GM20000 (cell line): Measurements from ENCODE around the gene SOX18.

ENCODE experiments used
- DNase-seq: peaks from one replicate; pipeline ENCODE4 v3.0.0; 2012; ENCODE audit warnings: low spot score
- TF ChIP-seq, protein P1 (sequence below): IDR thresholded peaks from 2 replicates; pipeline ENCODE4 v1.5.1; 2012; ENCODE audit warnings: mild to moderate bottlenecking, control low read depth; ENCODE audit errors: extremely low read depth, missing control alignments

SOX18 gene

GRCh38 chr20:64069614-64070243, 20.3 kb upstream of the SOX18 start:
- TF ChIP-seq, protein P1, sequence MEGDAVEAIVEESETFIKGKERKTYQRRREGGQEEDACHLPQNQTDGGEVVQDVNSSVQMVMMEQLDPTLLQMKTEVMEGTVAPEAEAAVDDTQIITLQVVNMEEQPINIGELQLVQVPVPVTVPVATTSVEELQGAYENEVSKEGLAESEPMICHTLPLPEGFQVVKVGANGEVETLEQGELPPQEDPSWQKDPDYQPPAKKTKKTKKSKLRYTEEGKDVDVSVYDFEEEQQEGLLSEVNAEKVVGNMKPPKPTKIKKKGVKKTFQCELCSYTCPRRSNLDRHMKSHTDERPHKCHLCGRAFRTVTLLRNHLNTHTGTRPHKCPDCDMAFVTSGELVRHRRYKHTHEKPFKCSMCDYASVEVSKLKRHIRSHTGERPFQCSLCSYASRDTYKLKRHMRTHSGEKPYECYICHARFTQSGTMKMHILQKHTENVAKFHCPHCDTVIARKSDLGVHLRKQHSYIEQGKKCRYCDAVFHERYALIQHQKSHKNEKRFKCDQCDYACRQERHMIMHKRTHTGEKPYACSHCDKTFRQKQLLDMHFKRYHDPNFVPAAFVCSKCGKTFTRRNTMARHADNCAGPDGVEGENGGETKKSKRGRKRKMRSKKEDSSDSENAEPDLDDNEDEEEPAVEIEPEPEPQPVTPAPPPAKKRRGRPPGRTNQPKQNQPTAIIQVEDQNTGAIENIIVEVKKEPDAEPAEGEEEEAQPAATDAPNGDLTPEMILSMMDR = peak; percentile 56
- DNase-seq = peak; percentile 77

DNA sequence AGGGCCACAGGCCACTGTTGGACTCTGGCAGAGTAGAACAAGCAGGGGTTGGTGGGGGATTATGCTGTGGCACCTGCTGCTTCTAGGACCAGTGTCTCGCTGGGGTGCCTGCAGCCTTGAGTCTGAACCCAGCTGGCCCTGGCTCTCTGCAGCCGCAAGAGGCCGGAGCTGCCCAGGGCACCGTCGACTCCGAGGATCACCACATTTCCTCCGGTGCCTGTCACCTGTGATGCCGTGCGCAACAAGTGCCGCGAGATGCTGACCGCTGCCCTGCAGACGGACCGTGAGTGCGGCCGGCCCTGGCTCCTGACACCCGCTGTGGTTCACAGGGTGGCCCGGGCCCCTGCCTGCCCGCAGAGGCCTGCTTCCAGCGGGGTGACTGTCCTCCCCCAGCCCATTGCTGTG, 19.8 kb upstream of the SOX18 start:
- TF ChIP-seq, protein P1 = no peak
- DNase-seq = no peak

GRCh38 chr20:64068386-64069208, 19.2 kb upstream of the SOX18 start:
- TF ChIP-seq, protein P1 = no peak
- no peak for DNase-seq

- no peak for DNase-seq
- TF ChIP-seq, protein P1 = no peak
Measured at GRCh38 chr20:64067733-64068307, 18.4 kb upstream of the SOX18 start.

DNA sequence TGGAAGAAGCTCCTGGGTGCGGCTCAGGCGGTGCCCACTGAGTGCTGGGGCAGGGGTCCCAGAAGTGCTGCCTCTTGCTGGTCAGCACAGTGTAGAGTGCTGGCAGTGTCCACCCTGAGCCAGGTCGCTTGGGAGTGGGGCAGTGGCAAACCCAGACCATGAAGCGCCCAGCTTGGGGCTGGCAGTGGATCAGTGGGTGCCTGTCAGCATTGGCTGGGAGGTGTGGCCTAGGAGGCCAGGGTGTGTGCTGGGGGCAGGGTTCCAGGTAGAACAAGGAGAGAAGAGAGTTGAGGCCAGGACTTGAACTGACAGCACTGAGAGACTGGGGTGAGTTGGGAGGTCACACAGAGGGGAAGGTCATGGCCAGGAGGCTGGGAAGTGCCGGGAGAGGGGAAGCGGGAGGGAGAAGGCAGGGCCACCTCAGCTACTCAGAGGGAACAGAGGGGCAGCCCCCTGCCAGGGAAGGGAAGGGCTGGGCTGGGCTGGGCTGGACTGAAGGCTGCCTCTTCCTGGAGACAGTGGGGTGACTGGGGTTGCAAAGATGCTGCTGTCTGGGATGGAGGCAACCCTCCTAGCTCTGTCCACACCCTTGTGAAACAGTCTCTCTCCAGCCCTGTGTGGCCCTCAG, 17.7 kb upstream of the SOX18 start:
- no peak for DNase-seq

GRCh38 chr20:64065974-64066343, 16.5 kb upstream of the SOX18 start:
- TF ChIP-seq, protein P1 = no peak
- DNase-seq = peak; percentile 86

More for the DNA sequence above, 17.7 kb upstream of the SOX18 start:
- TF ChIP-seq, protein P1 = no peak
